Bronchial epithelial cell (primary cell): Measurements from ENCODE around the gene PLPP7. TPM values are rescaled to one million over a fixed set of nuclear protein-coding genes. Genes with fewer than 3 reads are reported as not detected.

Experiments
- DNase-seq: peaks from one replicate; pipeline ENCODE4 v3.0.0-alpha.2; 2010; ENCODE audit warnings: low read depth
- FAIRE-seq: peaks from 2 replicates; lab custom pipeline; 2011; peaks lifted over from hg19 to GRCh38; lab: Jason Lieb, UNC
- H3K27me3 ChIP-seq: 2 replicates; pipeline ENCODE4 v1.5.1; 2011; ENCODE audit warnings: low read length; ENCODE audit not compliant: control insufficient read depth, insufficient read depth
- H3K36me3 ChIP-seq: 2 replicates; pipeline ENCODE4 v1.5.1; 2011; ENCODE audit warnings: low read length; ENCODE audit not compliant: control insufficient read depth, insufficient read depth
- H3K4me3 ChIP-seq: 2 replicates; pipeline ENCODE4 v1.5.1; 2011; ENCODE audit warnings: mild to moderate bottlenecking, low read depth, low read length, control low read depth
- CTCF ChIP-seq: IDR thresholded peaks from 2 replicates; pipeline ENCODE4 v1.5.1; 2011; ENCODE audit warnings: mild to moderate bottlenecking, moderate library complexity, low read length, control low read depth, inconsistent platforms; ENCODE audit not compliant: insufficient read depth, severe bottlenecking
- total RNA-seq: library from RNA; depleted of rRNA; stranded (reverse); fragments of >200 nt; gene quantifications from 2 replicates; pipeline ENCODE4 v1.2.1, GENCODE V29; 2014

The PLPP7 gene
- total RNA-seq, 1 donor from 2014 or later, result not detected

GRCh38 chr9:131298816-131299215, 9.3 kb downstream of the PLPP7 start:
- no peak overlapping the region for H3K4me3 ChIP-seq
- TF ChIP-seq CTCF, result no peak
- no peak for FAIRE-seq
- H3K36me3 ChIP-seq, result no peaks in the 10 kb centered on the region
- peaks cover 2% of the 10 kb centered on the region for H3K27me3 ChIP-seq
- DNase-seq, result no peak

GRCh38 chr9:131299346-131299960, 9.9 kb downstream of the PLPP7 start:
- FAIRE-seq, result no peak
- H3K4me3 ChIP-seq, result no peak overlapping the region

GRCh38 chr9:131299961-131300347, 10.4 kb downstream of the PLPP7 start:
- DNase-seq (no peak), FAIRE-seq (no peak)
- H3K36me3 ChIP-seq, result no peaks in the 10 kb centered on the region
- H3K27me3 ChIP-seq, result peaks cover 2% of the 10 kb centered on the region
- TF ChIP-seq CTCF, result no peak
- H3K4me3 ChIP-seq, result no peak overlapping the region

More at GRCh38 chr9:131299346-131299960, 9.9 kb downstream of the PLPP7 start:
- Histone ChIP-seq H3K27me3 (peaks cover 2% of the 10 kb centered on the region), H3K36me3 (no peaks in the 10 kb centered on the region)
- DNase-seq, result no peak
- TF ChIP-seq CTCF, result no peak

- no peak overlapping the region for H3K4me3 ChIP-seq
- no peak for FAIRE-seq
- H3K27me3 ChIP-seq, result peaks cover 2% of the 10 kb centered on the region
- no peak for DNase-seq
- no peaks in the 10 kb centered on the region for H3K36me3 ChIP-seq
- TF ChIP-seq CTCF, result no peak
Measured at GRCh38 chr9:131300444-131300843, 10.9 kb downstream of the PLPP7 start.

GRCh38 chr9:131302244-131303075, 12.9 kb downstream of the PLPP7 start:
- Histone ChIP-seq H3K27me3 (peaks cover 2% of the 10 kb centered on the region), H3K36me3 (no peaks in the 10 kb centered on the region), H3K4me3 (no peak overlapping the region)
- TF ChIP-seq CTCF, result no peak
- DNase-seq (no peak), FAIRE-seq (no peak)
